Panc1 (cell line): ENCODE data around the gene ARHGAP32. TPM values are rescaled to one million over a fixed set of nuclear protein-coding genes. Genes with fewer than 3 reads are reported as not detected.

Experiments
- ATAC-seq: fragments of 200-7000 bp; cut with Tn5 transposase; 2 replicates; pipeline ENCODE4 v1.9.1; 2020; ENCODE audit warnings: mild to moderate bottlenecking, moderate library complexity
- BruUV-seq: library from RNA; stranded (reverse); fragments of 400-500 nt; replicated peaks from 2 replicates; lab custom pipeline; 2021; lab: Mats Ljungman, UMichigan
- CTCF ChIA-PET: fragments of 300-600 bp; sonication (Branson Sonifier 250); formaldehyde crosslinking; loops from one replicate; lab custom pipeline; 2022; ENCODE audit warnings: antibody characterized with exemption; lab: Charles Lee
- POLR2A ChIA-PET: fragments of 300-600 bp; sonication (Branson Sonifier 250); formaldehyde crosslinking; loops from one replicate; lab custom pipeline; 2022; ENCODE audit warnings: antibody characterized with exemption; lab: Charles Lee
- DNase-seq: peaks from one replicate; pipeline ENCODE4 v3.0.0-alpha.2; 2010; ENCODE audit warnings: low read depth, low spot score
- H3K27ac ChIP-seq: 2 replicates; pipeline ENCODE4 v1.5.1; 2011; ENCODE audit warnings: mild to moderate bottlenecking, low read length, inconsistent platforms
- H3K27me3 ChIP-seq: fragments of 200-500 bp; sonication (Bioruptor generic); 2 replicates; pipeline ENCODE4 v1.6.0; 2014; ENCODE audit warnings: low read length, inconsistent platforms; ENCODE audit not compliant: control insufficient read depth, insufficient read depth
- H3K36me3 ChIP-seq: fragments of 200-500 bp; sonication (Bioruptor generic); 2 replicates; pipeline ENCODE4 v1.5.1; 2014; ENCODE audit warnings: inconsistent platforms, mild to moderate bottlenecking, low read length, moderate library complexity; ENCODE audit not compliant: control insufficient read depth, insufficient read depth
- H3K4me1 ChIP-seq: 2 replicates; pipeline ENCODE4 v1.5.1; 2011; ENCODE audit warnings: inconsistent platforms, mild to moderate bottlenecking, low read length, moderate library complexity; ENCODE audit not compliant: control insufficient read depth, insufficient read depth
- H3K4me3 ChIP-seq, 2 experiments: 2 replicates each; pipeline ENCODE4 v1.5.1; 2011 to 2012; ENCODE audit warnings: low read depth in 2 of 2, low read length in 2 of 2, mild to moderate bottlenecking in 2 of 2, inconsistent platforms in 1 of 2, moderate library complexity in 1 of 2
- H3K9me3 ChIP-seq: fragments of 200-500 bp; sonication (Bioruptor generic); 2 replicates; pipeline ENCODE4 v1.5.1; 2014; ENCODE audit warnings: low read depth, mild to moderate bottlenecking, inconsistent platforms, low read length, moderate library complexity; ENCODE audit not compliant: control insufficient read depth, insufficient read depth
- POLR2AphosphoS5 ChIP-seq: IDR thresholded peaks from 2 replicates; pipeline ENCODE4 v1.6.1; 2012; ENCODE audit warnings: mild to moderate bottlenecking, low read depth, low read length, moderate library complexity
- REST ChIP-seq, 2 experiments: IDR thresholded peaks; 2 replicates each; pipeline ENCODE4 v1.6.1; 2011 to 2012; ENCODE audit warnings: low read depth in 2 of 2, control low read depth in 1 of 2, low read length in 1 of 2, mild to moderate bottlenecking in 1 of 2, moderate library complexity in 1 of 2; ENCODE audit not compliant: insufficient read depth in 1 of 2
- SIN3A ChIP-seq: IDR thresholded peaks from 2 replicates; pipeline ENCODE4 v1.6.1; 2012; ENCODE audit warnings: low read depth, mild to moderate bottlenecking, low read length, moderate library complexity, borderline replicate concordance; ENCODE audit not compliant: insufficient read depth
- TCF7L2 ChIP-seq: IDR thresholded peaks from 2 replicates; pipeline ENCODE4 v1.6.1; 2011; ENCODE audit warnings: mild to moderate bottlenecking, low read depth, low read length, inconsistent platforms
- in situ Hi-C: cut with HindIII; loops from 2 replicates; pipeline ENCODE4 v1.10.0; 2016; ENCODE audit warnings: low sequenced_read_pairs, low pct_unique_long_range_greater_than_20kb
- intact Hi-C: fragments of 100-400 bp; cut with micrococcal nuclease; formaldehyde crosslinking; loops from one replicate; pipeline ENCODE4 v1.10.0; 2022; ENCODE audit not compliant: unreplicated experiment
- total RNA-seq: library from RNA; stranded (reverse); gene quantifications from one replicate; pipeline ENCODE4 v1.2.1, GENCODE V29; 2021; ENCODE audit not compliant: unreplicated experiment
- TF ChIP-seq, protein P1 (sequence below): fragments of 450-650 bp; IDR thresholded peaks from 2 replicates; pipeline ENCODE4 v1.5.1; 2017; ENCODE audit warnings: mild to moderate bottlenecking

ARHGAP32 gene
- total RNA-seq, 1 experiment from 2014 or later = 44.6 TPM

GRCh38 chr11:128916037-128916572 lies 276.0 kb downstream of the ARHGAP32 start:
- TF ChIP-seq REST (IDR thresholded peaks at IDR 0.05; ENCODE audit: insufficient read depth in 1 of 2, low read depth in 2 of 2, low read length in 1 of 2) (no peak), TCF7L2 (no peak), SIN3A (no peak), POLR2AphosphoS5 (no peak)
- TF ChIP-seq, protein P1, sequence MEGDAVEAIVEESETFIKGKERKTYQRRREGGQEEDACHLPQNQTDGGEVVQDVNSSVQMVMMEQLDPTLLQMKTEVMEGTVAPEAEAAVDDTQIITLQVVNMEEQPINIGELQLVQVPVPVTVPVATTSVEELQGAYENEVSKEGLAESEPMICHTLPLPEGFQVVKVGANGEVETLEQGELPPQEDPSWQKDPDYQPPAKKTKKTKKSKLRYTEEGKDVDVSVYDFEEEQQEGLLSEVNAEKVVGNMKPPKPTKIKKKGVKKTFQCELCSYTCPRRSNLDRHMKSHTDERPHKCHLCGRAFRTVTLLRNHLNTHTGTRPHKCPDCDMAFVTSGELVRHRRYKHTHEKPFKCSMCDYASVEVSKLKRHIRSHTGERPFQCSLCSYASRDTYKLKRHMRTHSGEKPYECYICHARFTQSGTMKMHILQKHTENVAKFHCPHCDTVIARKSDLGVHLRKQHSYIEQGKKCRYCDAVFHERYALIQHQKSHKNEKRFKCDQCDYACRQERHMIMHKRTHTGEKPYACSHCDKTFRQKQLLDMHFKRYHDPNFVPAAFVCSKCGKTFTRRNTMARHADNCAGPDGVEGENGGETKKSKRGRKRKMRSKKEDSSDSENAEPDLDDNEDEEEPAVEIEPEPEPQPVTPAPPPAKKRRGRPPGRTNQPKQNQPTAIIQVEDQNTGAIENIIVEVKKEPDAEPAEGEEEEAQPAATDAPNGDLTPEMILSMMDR = no peak
- in situ Hi-C loops = no loop called here
- ATAC-seq = no peak

DNA sequence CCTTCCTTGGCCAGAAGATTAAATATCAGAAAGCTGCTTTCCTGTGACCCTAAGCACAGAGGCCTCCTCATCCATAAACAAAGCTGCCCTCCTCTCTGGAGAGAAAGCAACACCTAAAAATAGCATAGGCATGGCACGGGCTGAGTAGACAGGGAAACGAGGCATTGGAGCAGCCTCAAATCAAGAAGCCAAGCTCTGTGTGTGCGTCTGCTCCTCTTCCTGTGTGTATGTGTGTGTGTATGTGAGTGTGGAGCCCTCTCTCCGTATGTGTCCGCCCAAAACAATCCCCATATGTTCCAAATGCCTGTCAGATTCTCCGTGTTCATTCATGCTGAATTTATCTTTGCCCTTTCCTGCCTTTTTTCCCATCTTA lies 277.0 kb downstream of the ARHGAP32 start:
- in situ Hi-C loops (no loop called here), intact Hi-C loops (no loop called here)
- no peak for ATAC-seq
- Histone ChIP-seq H3K36me3 (no peaks in the 10 kb centered on the region), H3K4me1 (no peaks in the 10 kb centered on the region), H3K27ac (no peak overlapping the region), H3K27me3 (no peaks in the 10 kb centered on the region), H3K9me3 (no peaks in the 10 kb centered on the region), H3K4me3 (no peak overlapping the region)
- ChIA-PET CTCF (no interaction called here), POLR2A (no interaction called here)
- DNase-seq = no peak
- TF ChIP-seq, protein P1 = no peak
- TF ChIP-seq TCF7L2 (no peak), SIN3A (no peak), REST (IDR thresholded peaks at IDR 0.05; ENCODE audit: insufficient read depth in 1 of 2, low read depth in 2 of 2, low read length in 1 of 2) (no peak), POLR2AphosphoS5 (no peak)
- BruUV-seq = no TSS peak

More at GRCh38 chr11:128916037-128916572, 276.0 kb downstream of the ARHGAP32 start:
- no TSS peak for BruUV-seq
- POLR2A ChIA-PET = no interaction called here
- intact Hi-C loops = no loop called here
- Histone ChIP-seq H3K9me3 (no peaks in the 10 kb centered on the region), H3K4me3 (no peak overlapping the region), H3K27me3 (no peaks in the 10 kb centered on the region), H3K4me1 (no peaks in the 10 kb centered on the region), H3K27ac (no peak overlapping the region), H3K36me3 (no peaks in the 10 kb centered on the region)
- CTCF ChIA-PET = no interaction called here
- no peak for DNase-seq
